GM13977 (cell line): Measurements from ENCODE around the gene BMPR1B.

Source experiments
- DNase-seq: peaks from one replicate; pipeline ENCODE4 v3.0.0; 2012; ENCODE audit warnings: low spot score
- in situ Hi-C: fragments of 300-500 bp; cut with MboI; formaldehyde crosslinking; loops from one replicate; pipeline ENCODE4 v1.12.0; 2022; ENCODE audit warnings: low sequenced_read_pairs, low pct_unique_long_range_greater_than_20kb, mixed read lengths, inconsistent platforms; ENCODE audit not compliant: unreplicated experiment
- TF ChIP-seq, protein P1 (sequence below): IDR thresholded peaks from 2 replicates; pipeline ENCODE4 v1.5.1; 2012; ENCODE audit warnings: mild to moderate bottlenecking, control low read depth; ENCODE audit not compliant: insufficient read depth; ENCODE audit errors: extremely low read depth, missing control alignments

The BMPR1B gene

GRCh38 chr4:94924566-94924965, 166.8 kb downstream of the BMPR1B start:
- in situ Hi-C loops = no loop called here
- TF ChIP-seq, protein P1, sequence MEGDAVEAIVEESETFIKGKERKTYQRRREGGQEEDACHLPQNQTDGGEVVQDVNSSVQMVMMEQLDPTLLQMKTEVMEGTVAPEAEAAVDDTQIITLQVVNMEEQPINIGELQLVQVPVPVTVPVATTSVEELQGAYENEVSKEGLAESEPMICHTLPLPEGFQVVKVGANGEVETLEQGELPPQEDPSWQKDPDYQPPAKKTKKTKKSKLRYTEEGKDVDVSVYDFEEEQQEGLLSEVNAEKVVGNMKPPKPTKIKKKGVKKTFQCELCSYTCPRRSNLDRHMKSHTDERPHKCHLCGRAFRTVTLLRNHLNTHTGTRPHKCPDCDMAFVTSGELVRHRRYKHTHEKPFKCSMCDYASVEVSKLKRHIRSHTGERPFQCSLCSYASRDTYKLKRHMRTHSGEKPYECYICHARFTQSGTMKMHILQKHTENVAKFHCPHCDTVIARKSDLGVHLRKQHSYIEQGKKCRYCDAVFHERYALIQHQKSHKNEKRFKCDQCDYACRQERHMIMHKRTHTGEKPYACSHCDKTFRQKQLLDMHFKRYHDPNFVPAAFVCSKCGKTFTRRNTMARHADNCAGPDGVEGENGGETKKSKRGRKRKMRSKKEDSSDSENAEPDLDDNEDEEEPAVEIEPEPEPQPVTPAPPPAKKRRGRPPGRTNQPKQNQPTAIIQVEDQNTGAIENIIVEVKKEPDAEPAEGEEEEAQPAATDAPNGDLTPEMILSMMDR = no peak
- DNase-seq = no peak

- in situ Hi-C loops = no loop called here
- DNase-seq = no peak
- TF ChIP-seq, protein P1 = no peak
These were observed 168.1 kb downstream of the BMPR1B start for GRCh38 chr4:94925764-94926347.

GRCh38 chr4:94926936-94927335, 169.2 kb downstream of the BMPR1B start:
- no peak for DNase-seq
- TF ChIP-seq, protein P1 = no peak
- in situ Hi-C loops = no loop called here

GRCh38 chr4:94927696-94928095, 169.9 kb downstream of the BMPR1B start:
- in situ Hi-C loops = no loop called here
- TF ChIP-seq, protein P1 = no peak
- DNase-seq = no peak

DNA sequence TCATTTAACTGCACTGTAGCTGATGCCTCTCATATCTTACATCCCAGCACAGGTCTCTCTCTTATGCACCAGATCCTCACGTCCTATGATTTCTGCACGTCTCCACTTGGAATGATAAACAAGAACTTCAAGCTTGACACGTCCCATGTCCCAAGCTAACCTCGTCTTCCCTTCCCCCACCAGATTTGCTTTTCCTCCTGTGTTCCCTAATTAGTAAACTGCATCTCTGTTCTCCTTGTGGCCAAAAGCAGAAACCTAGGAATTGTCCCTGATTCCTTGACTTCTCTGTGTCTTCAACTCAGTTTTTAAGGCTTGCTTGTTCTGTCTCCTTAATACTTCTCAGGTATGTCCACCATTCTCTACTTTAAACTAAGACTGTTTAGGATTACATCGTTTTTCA, 171.9 kb downstream of the BMPR1B start:
- in situ Hi-C loops = no loop called here
- DNase-seq = no peak
- TF ChIP-seq, protein P1 = no peak

DNA sequence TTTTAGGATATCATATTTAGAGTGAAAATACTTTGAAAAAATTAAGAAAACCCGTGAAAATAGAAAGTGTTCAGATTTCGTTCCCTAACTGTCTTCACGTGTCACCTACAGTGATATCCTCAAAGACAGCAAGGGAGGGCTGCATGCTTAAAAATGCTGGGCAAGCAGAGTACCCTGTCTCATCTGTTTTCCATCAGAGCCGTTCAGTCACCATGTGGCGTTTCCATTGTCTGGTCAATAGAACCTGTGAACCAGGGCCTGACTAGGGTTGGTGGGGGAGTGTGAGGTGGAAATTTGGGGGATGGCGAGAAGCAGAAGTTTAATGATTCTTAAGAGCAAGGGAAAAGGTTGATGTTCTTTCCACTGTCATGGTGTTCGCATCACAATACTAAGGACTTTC, 173.9 kb downstream of the BMPR1B start:
- DNase-seq = no peak
- TF ChIP-seq, protein P1 = no peak
- in situ Hi-C loops = no loop called here
